HepG2 (cell line): ENCODE data around the gene OR10P1. TPM values are rescaled to one million over a fixed set of nuclear protein-coding genes. Genes with fewer than 3 reads are reported as not detected.
A peak's percentile ranks its signal among the peaks of the same experiment; 100 is the strongest.

Source experiments
- ARHGAP35 ChIP-seq: sonication (generic); formaldehyde crosslinking; IDR thresholded peaks from 2 replicates; pipeline ENCODE4 v1.9.0; 2022; ENCODE audit warnings: mild to moderate bottlenecking, inconsistent platforms, moderate library complexity, missing genetic modification reagents, borderline replicate concordance
- ARID2 ChIP-seq: sonication (generic); formaldehyde crosslinking; IDR thresholded peaks from 2 replicates; pipeline ENCODE4 v1.8.1; 2022; ENCODE audit warnings: mild to moderate bottlenecking, missing genetic modification reagents, borderline replicate concordance
- BCL3 ChIP-seq: sonication (generic); formaldehyde crosslinking; IDR thresholded peaks from 2 replicates; pipeline ENCODE4 v1.5.1; 2020; ENCODE audit warnings: mild to moderate bottlenecking, missing genetic modification reagents, moderate library complexity
- HDAC2 ChIP-seq: sonication (generic); formaldehyde crosslinking; IDR thresholded peaks from 2 replicates; pipeline ENCODE4 v1.4.0; 2020; ENCODE audit warnings: missing genetic modification reagents
- HOXD1 ChIP-seq: sonication (generic); formaldehyde crosslinking; IDR thresholded peaks from 2 replicates; pipeline ENCODE4 v1.5.0; 2020; ENCODE audit warnings: missing genetic modification reagents
- KDM5A ChIP-seq: fragments of 200-600 bp; sonication (generic); IDR thresholded peaks from 2 replicates; pipeline ENCODE4 v1.7.0; 2018; ENCODE audit warnings: antibody characterized with exemption, mild to moderate bottlenecking, low read length, borderline replicate concordance
- NCOA2 ChIP-seq: sonication (generic); formaldehyde crosslinking; IDR thresholded peaks from 2 replicates; pipeline ENCODE4 v1.8.0; 2022; ENCODE audit warnings: inconsistent platforms
- SIN3A ChIP-seq: IDR thresholded peaks from 2 replicates; pipeline ENCODE4 v1.6.1; 2011; ENCODE audit warnings: low read depth, mild to moderate bottlenecking, control low read depth, low read length, borderline replicate concordance
- SNAPC2 ChIP-seq: sonication (generic); formaldehyde crosslinking; IDR thresholded peaks from 2 replicates; pipeline ENCODE4 v1.8.1; 2022; ENCODE audit warnings: mild to moderate bottlenecking, missing genetic modification reagents
- SPEN ChIP-seq: sonication (generic); formaldehyde crosslinking; IDR thresholded peaks from 2 replicates; pipeline ENCODE4 v1.5.1; 2020; ENCODE audit warnings: low read depth, mild to moderate bottlenecking, missing genetic modification reagents
- TEAD3 ChIP-seq: optimal IDR thresholded peaks from 2 replicates; pipeline ENCODE3; 2016; ENCODE audit warnings: borderline replicate concordance
- THYN1 ChIP-seq: sonication (generic); formaldehyde crosslinking; IDR thresholded peaks from 2 replicates; pipeline ENCODE4 v1.8.1; 2023; ENCODE audit warnings: low read depth, mild to moderate bottlenecking, moderate library complexity, missing genetic modification reagents, borderline replicate concordance
- ZFP90 ChIP-seq: sonication (generic); formaldehyde crosslinking; IDR thresholded peaks from 2 replicates; pipeline ENCODE4 v1.8.0; 2022; ENCODE audit warnings: missing genetic modification reagents, mild to moderate bottlenecking, inconsistent platforms, borderline replicate concordance
- ZNF292 ChIP-seq: sonication (generic); formaldehyde crosslinking; IDR thresholded peaks from 2 replicates; pipeline ENCODE4 v1.8.1; 2022; ENCODE audit warnings: mild to moderate bottlenecking, low read depth, missing genetic modification reagents, borderline replicate concordance
- ZNF589 ChIP-seq: sonication (generic); formaldehyde crosslinking; conservative IDR thresholded peaks from 2 replicates; pipeline ENCODE4 v1.8.0; 2022; ENCODE audit warnings: mild to moderate bottlenecking, moderate library complexity, missing genetic modification reagents
- ZNF609 ChIP-seq: sonication (generic); formaldehyde crosslinking; IDR thresholded peaks from 2 replicates; pipeline ENCODE4 v1.4.0; 2020; ENCODE audit warnings: mild to moderate bottlenecking, missing genetic modification reagents, borderline replicate concordance
- ZNF629 ChIP-seq: sonication (generic); formaldehyde crosslinking; conservative IDR thresholded peaks from 2 replicates; pipeline ENCODE4 v1.5.0; 2020; ENCODE audit warnings: missing genetic modification reagents
- ZNF781 ChIP-seq: sonication (generic); formaldehyde crosslinking; IDR thresholded peaks from 2 replicates; pipeline ENCODE4 v1.5.1; 2020; ENCODE audit warnings: borderline replicate concordance, mild to moderate bottlenecking, missing genetic modification reagents; ENCODE audit errors: not compliant biosample characterization
- ZSCAN22 ChIP-seq: sonication (generic); formaldehyde crosslinking; IDR thresholded peaks from 2 replicates; pipeline ENCODE4 v1.4.0; 2020; ENCODE audit warnings: mild to moderate bottlenecking, missing genetic modification reagents
- polyA plus RNA-seq, 8 experiments: library from polyadenylated mRNA; depleted of rRNA in 3 of 8; stranded (reverse) in 7 of 8; unstranded in 1 of 8; fragments of >200 nt; fragmentation: Illumina TruSeq in 4 of 8; extraction: Trizol in 4 of 8; gene quantifications; 2 replicates each; pipeline versions ENCODE4 v1.2.1 to v1.2.3, GENCODE V29; 2011 to 2016; ENCODE audit warnings: low read depth in 4 of 8, missing spikeins in 1 of 8, mixed read lengths in 1 of 8; ENCODE audit not compliant: insufficient read depth in 1 of 8
- total RNA-seq, 5 experiments: library from RNA; depleted of rRNA; stranded (reverse); fragments of >200 nt; fragmentation: Illumina TruSeq; extraction: Trizol; gene quantifications; 2 replicates each; pipeline ENCODE4 v1.2.3, GENCODE V29; 2016; ENCODE audit warnings: low read depth in 1 of 5
- TF ChIP-seq, protein P1 (sequence below): sonication (generic); formaldehyde crosslinking; IDR thresholded peaks from 2 replicates; pipeline ENCODE4 v1.4.0; 2020; ENCODE audit warnings: missing genetic modification reagents

OR10P1 gene
- total and polyA plus RNA-seq, 2 of the 13 experiments (the other 11 are each of a cell fraction or from before 2014, with no cell fraction given) = not detected

- TF ChIP-seq ZNF609 (CRISPR knock-in tag) = no peak
- TF ChIP-seq SIN3A = peak; percentile 72; the same call in 1 of the 2 replicates
- no peak for TF ChIP-seq ZSCAN22 (CRISPR knock-in tag)
- peak; percentile 44; the same call in 1 of the 2 replicates for TF ChIP-seq ARID2 (CRISPR knock-in tag)
- TF ChIP-seq TEAD3 (CRISPR knock-in tag) = peak; percentile 92
- TF ChIP-seq ZFP90 (CRISPR knock-in tag) = peak; percentile 58
- TF ChIP-seq ZNF629 (CRISPR knock-in tag) = 0 out of 2 replicates have a peak, but pooled peaks have one; percentile 23
- TF ChIP-seq KDM5A = no peak
- no peak for TF ChIP-seq HOXD1 (CRISPR knock-in tag)
- TF ChIP-seq ZNF781 (CRISPR knock-in tag) = peak; percentile 61
- peak; percentile 83 for TF ChIP-seq SPEN (CRISPR knock-in tag)
- peak; percentile 78 for TF ChIP-seq ZNF292 (CRISPR knock-in tag)
- TF ChIP-seq, protein P1, sequence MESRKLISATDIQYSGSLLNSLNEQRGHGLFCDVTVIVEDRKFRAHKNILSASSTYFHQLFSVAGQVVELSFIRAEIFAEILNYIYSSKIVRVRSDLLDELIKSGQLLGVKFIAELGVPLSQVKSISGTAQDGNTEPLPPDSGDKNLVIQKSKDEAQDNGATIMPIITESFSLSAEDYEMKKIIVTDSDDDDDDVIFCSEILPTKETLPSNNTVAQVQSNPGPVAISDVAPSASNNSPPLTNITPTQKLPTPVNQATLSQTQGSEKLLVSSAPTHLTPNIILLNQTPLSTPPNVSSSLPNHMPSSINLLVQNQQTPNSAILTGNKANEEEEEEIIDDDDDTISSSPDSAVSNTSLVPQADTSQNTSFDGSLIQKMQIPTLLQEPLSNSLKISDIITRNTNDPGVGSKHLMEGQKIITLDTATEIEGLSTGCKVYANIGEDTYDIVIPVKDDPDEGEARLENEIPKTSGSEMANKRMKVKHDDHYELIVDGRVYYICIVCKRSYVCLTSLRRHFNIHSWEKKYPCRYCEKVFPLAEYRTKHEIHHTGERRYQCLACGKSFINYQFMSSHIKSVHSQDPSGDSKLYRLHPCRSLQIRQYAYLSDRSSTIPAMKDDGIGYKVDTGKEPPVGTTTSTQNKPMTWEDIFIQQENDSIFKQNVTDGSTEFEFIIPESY = 0 out of 2 replicates have a peak, but pooled peaks have one; percentile 8
- TF ChIP-seq SNAPC2 (CRISPR knock-in tag) = no peak
- peak; percentile 33; the same call in 1 of the 2 replicates for TF ChIP-seq NCOA2 (CRISPR knock-in tag)
- peak; percentile 84 for TF ChIP-seq HDAC2
- TF ChIP-seq ARHGAP35 (CRISPR knock-in tag) = peak; percentile 41; the same call in 1 of the 2 replicates
- no peak for TF ChIP-seq THYN1 (CRISPR knock-in tag)
- TF ChIP-seq BCL3 (CRISPR knock-in tag) = peak; percentile 71
- no peak for TF ChIP-seq ZNF589 (CRISPR knock-in tag)
Observed at GRCh38 chr12:55681142-55682077, 44.7 kb downstream of the OR10P1 start (continued).
